SK-N-SH (cell line): ENCODE data around the gene CDH4. TPM values are rescaled to one million over a fixed set of nuclear protein-coding genes. Genes with fewer than 3 reads are reported as not detected.

Source experiments
- CTCF ChIA-PET: fragments of 300-600, 350-600 bp; formaldehyde crosslinking; extraction: SDS; loops from one replicate; lab custom pipeline; 2021; lab: Yijun Ruan, JAX
- POLR2A ChIA-PET: fragments of 350-600 bp; sonication (Branson Sonifier 250); formaldehyde crosslinking; extraction: SDS; loops from one replicate; lab custom pipeline; 2020; ENCODE audit warnings: antibody characterized with exemption, inconsistent platforms; lab: Yijun Ruan, JAX
- DNase-seq: peaks from one replicate; pipeline ENCODE4 v3.0.0; 2012
- H2AFZ ChIP-seq: fragments of 200-600 bp; sonication (generic); 2 replicates; pipeline ENCODE4 v1.8.1; 2016; ENCODE audit warnings: antibody characterized with exemption, mild to moderate bottlenecking, low read depth
- H3F3A ChIP-seq: fragments of 200-600 bp; sonication (generic); replicated peaks from 2 replicates; pipeline ENCODE3; 2016; ENCODE audit warnings: antibody characterized with exemption, mild to moderate bottlenecking; ENCODE audit not compliant: insufficient read depth
- H3K27ac ChIP-seq, 2 experiments: fragments of 200-500 bp in 1 of 2; fragments of 200-600 bp in 1 of 2; sonication (Bioruptor generic) in 1 of 2; sonication (generic), shearing (Covaris generic) in 1 of 2; 2 replicates each; pipeline versions ENCODE4 v1.5.1 to v1.6.1; 2014 to 2016; ENCODE audit warnings: low read depth in 2 of 2, inconsistent platforms in 1 of 2, low read length in 1 of 2, mild to moderate bottlenecking in 1 of 2, mixed read lengths in 1 of 2
- H3K27me3 ChIP-seq: fragments of 200-600 bp; sonication (generic), shearing (Covaris generic); 2 replicates; pipeline ENCODE4 v1.6.1; 2016; ENCODE audit warnings: mixed run types; ENCODE audit not compliant: insufficient read depth
- H3K36me3 ChIP-seq, 2 experiments: fragments of 200-500 bp in 1 of 2; fragments of 200-600 bp in 1 of 2; sonication (Bioruptor generic) in 1 of 2; sonication (generic) in 1 of 2; replicated peaks in 1 of 2; 2 replicates each; pipeline versions ENCODE3 to v1.5.1; 2014 to 2016; ENCODE audit warnings: low read length in 1 of 2, mild to moderate bottlenecking in 1 of 2; ENCODE audit not compliant: insufficient read depth in 2 of 2, control insufficient read depth in 1 of 2
- H3K4me1 ChIP-seq, 2 experiments: fragments of 200-500 bp in 1 of 2; fragments of 200-600 bp in 1 of 2; sonication (Bioruptor generic) in 1 of 2; sonication (generic), shearing (Covaris generic) in 1 of 2; 2 replicates each; pipeline versions ENCODE4 v1.5.1 to v1.6.1; 2014 to 2016; ENCODE audit warnings: low read depth in 1 of 2, low read length in 1 of 2, mixed run types in 1 of 2; ENCODE audit not compliant: insufficient read depth in 2 of 2, control insufficient read depth in 1 of 2
- H3K4me2 ChIP-seq: fragments of 200-600 bp; sonication (generic), shearing (Covaris generic); 2 replicates; pipeline ENCODE4 v1.6.1; 2017; ENCODE audit warnings: mixed run types
- H3K4me3 ChIP-seq, 2 experiments: fragments of 200-500 bp in 1 of 2; fragments of 200-600 bp in 1 of 2; sonication (Bioruptor generic) in 1 of 2; sonication (generic), shearing (Covaris generic) in 1 of 2; 2 replicates each; pipeline versions ENCODE4 v1.5.1 to v1.8.1; 2014 to 2016; ENCODE audit warnings: low read depth in 2 of 2, inconsistent platforms in 1 of 2, low read length in 1 of 2, mild to moderate bottlenecking in 1 of 2, mixed read lengths in 1 of 2, moderate library complexity in 1 of 2
- H3K79me2 ChIP-seq: fragments of 200-600 bp; sonication (generic); 2 replicates; pipeline ENCODE4 v1.8.1; 2017; ENCODE audit warnings: mild to moderate bottlenecking; ENCODE audit not compliant: insufficient read depth
- H3K9ac ChIP-seq: fragments of 200-600 bp; sonication (generic); 2 replicates; pipeline ENCODE4 v1.6.1; 2017; ENCODE audit warnings: mixed run types
- H3K9me2 ChIP-seq: fragments of 200-600 bp; sonication (generic); 2 replicates; pipeline ENCODE4 v1.6.1; 2017; ENCODE audit warnings: mixed run types
- H3K9me3 ChIP-seq: fragments of 200-600 bp; sonication (generic); 2 replicates; pipeline ENCODE4 v1.6.1; 2017; ENCODE audit warnings: mixed run types, mild to moderate bottlenecking, moderate library complexity
- H4K20me1 ChIP-seq: fragments of 200-600 bp; sonication (generic); 2 replicates; pipeline ENCODE4 v1.6.1; 2017; ENCODE audit warnings: mild to moderate bottlenecking, mixed run types; ENCODE audit not compliant: insufficient read depth
- EP300 ChIP-seq, 2 experiments: IDR thresholded peaks; 2 replicates each; pipeline versions ENCODE4 v1.4.0 to v1.6.1; 2012; ENCODE audit warnings: borderline replicate concordance in 1 of 2, low read depth in 1 of 2, low read length in 1 of 2
- EZH2phosphoT487 ChIP-seq: fragments of 200-600 bp; sonication (generic); IDR thresholded peaks from 2 replicates; pipeline ENCODE4 v1.6.1; 2017; ENCODE audit warnings: low read depth, mixed run types, mild to moderate bottlenecking, antibody characterized with exemption, moderate library complexity, borderline replicate concordance
- FOXM1 ChIP-seq: IDR thresholded peaks from 2 replicates; pipeline ENCODE4 v1.4.0; 2012; ENCODE audit warnings: low read depth, mild to moderate bottlenecking
- GABPA ChIP-seq: IDR thresholded peaks from 2 replicates; pipeline ENCODE4 v1.4.0; 2012; ENCODE audit warnings: low read depth, mild to moderate bottlenecking
- GATA2 ChIP-seq: sonication (generic); formaldehyde crosslinking; IDR thresholded peaks from 2 replicates; pipeline ENCODE4 v1.5.0; 2020; ENCODE audit warnings: mild to moderate bottlenecking, missing genetic modification reagents
- MEF2A ChIP-seq: IDR thresholded peaks from 2 replicates; pipeline ENCODE4 v1.4.0; 2012; ENCODE audit warnings: low read depth, borderline replicate concordance
- MXI1 ChIP-seq: IDR thresholded peaks from 2 replicates; pipeline ENCODE4 v1.6.1; 2012; ENCODE audit warnings: mild to moderate bottlenecking, low read depth, low read length, improper control_type of control experiment
- NRF1 ChIP-seq: IDR thresholded peaks from 2 replicates; pipeline ENCODE4 v1.6.1; 2012; ENCODE audit warnings: low read depth, mild to moderate bottlenecking, low read length
- RCOR1 ChIP-seq: fragments of 150-350 bp; IDR thresholded peaks from 2 replicates; pipeline ENCODE4 v1.6.1; 2017; ENCODE audit warnings: antibody characterized with exemption, low read length
- SIN3A ChIP-seq: IDR thresholded peaks from 2 replicates; pipeline ENCODE4 v1.6.1; 2012; ENCODE audit warnings: low read depth, mild to moderate bottlenecking, low read length, moderate library complexity, borderline replicate concordance
- SMC3 ChIP-seq: IDR thresholded peaks from 2 replicates; pipeline ENCODE4 v1.6.1; 2012; ENCODE audit warnings: low read depth, low read length, improper control_type of control experiment
- TAF1 ChIP-seq: IDR thresholded peaks from 2 replicates; pipeline ENCODE4 v1.6.1; 2012; ENCODE audit warnings: low read depth, mild to moderate bottlenecking, low read length, moderate library complexity, borderline replicate concordance
- TCF12 ChIP-seq: IDR thresholded peaks from 2 replicates; pipeline ENCODE4 v1.4.0; 2012
- TEAD4 ChIP-seq: IDR thresholded peaks from 2 replicates; pipeline ENCODE4 v1.4.0; 2012; ENCODE audit warnings: mild to moderate bottlenecking, borderline replicate concordance; ENCODE audit not compliant: insufficient read depth
- WGBS: methylation state at CpG from one replicate; pipeline ENCODE4 v1.1.6; 2017; ENCODE audit warnings: low lambda C conversion rate; 5-methylcytosine and 5-hydroxymethylcytosine counted together
- polyA plus RNA-seq, 3 experiments: library from polyadenylated mRNA; depleted of rRNA; stranded (reverse); fragments of >200 nt; gene quantifications; 2 replicates each; pipeline ENCODE4 v1.2.3, GENCODE V29; 2012
- TF ChIP-seq, protein P1 (sequence below): fragments of 150-350 bp; IDR thresholded peaks from 2 replicates; pipeline ENCODE4 v1.6.1; 2017; ENCODE audit warnings: antibody characterized with exemption, low read length, low read depth, borderline replicate concordance
- TF ChIP-seq, protein P2 (sequence below): fragments of 200-600 bp; sonication (generic); IDR thresholded peaks from 2 replicates; pipeline ENCODE4 v1.6.1; 2017; ENCODE audit warnings: antibody characterized with exemption, mild to moderate bottlenecking, moderate library complexity
- TF ChIP-seq, protein P3 (sequence below): IDR thresholded peaks from 2 replicates; pipeline ENCODE4; 2012
- TF ChIP-seq, protein P4 (sequence below): IDR thresholded peaks from 2 replicates; pipeline ENCODE4 v1.4.0; 2012; ENCODE audit warnings: low read depth, borderline replicate concordance
- TF ChIP-seq, protein P5 (sequence below): fragments of 150-350 bp; IDR thresholded peaks from 2 replicates; pipeline ENCODE4 v1.6.1; 2016; ENCODE audit warnings: mild to moderate bottlenecking, low read depth, low read length

CDH4 gene
- polyA plus RNA-seq, 1 of the 3 experiments (the other 2 are of a cell fraction), result not detected

DNA sequence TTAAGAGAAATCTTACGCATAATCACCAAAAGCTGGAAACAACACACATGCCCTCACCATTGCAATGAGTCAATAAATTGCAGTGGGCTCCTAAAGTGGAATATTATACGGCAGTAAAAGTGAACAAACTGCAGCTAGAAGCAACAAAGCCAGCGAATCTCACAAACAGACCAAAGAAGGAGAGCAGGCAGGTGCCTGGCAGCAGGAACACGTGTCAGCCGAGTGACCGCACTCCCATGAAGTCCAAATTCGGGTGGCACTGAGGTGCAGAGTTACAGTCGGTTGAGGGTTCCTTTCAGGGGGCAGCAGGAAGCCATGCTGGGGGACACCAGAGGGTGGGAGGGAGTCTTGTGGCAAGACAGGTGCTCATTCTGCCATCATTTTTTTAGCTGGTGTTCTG lies 500.5 kb downstream of the CDH4 start:
- Histone ChIP-seq H3K27me3 (no peaks in the 10 kb centered on the region), H3F3A (no peaks in the 10 kb centered on the region), H3K4me1 (no peaks in the 10 kb centered on the region), H3K36me3 (no peaks in the 10 kb centered on the region), H3K4me2 (no peak overlapping the region), H3K4me3 (no peak overlapping the region), H3K27ac (no peak overlapping the region), H3K9me3 (no peaks in the 10 kb centered on the region; the same call in 1 of the 2 replicates), H2AFZ (no peak overlapping the region), H3K79me2 (no peaks in the 10 kb centered on the region), H3K9ac (no peak overlapping the region), H4K20me1 (no peaks in the 10 kb centered on the region), H3K9me2 (no peaks in the 10 kb centered on the region)
- ChIA-PET CTCF (no interaction called here), POLR2A (no interaction called here)
- TF ChIP-seq GATA2 (CRISPR knock-in tag) (no peak), MXI1 (no peak), TAF1 (no peak), SMC3 (no peak), EP300 (IDR thresholded peaks at IDR 0.05; ENCODE audit: borderline replicate concordance in 1 of 2, low read depth in 1 of 2, low read length in 1 of 2) (no peak), FOXM1 (no peak), NRF1 (no peak), TEAD4 (no peak)
- TF ChIP-seq, protein P1, sequence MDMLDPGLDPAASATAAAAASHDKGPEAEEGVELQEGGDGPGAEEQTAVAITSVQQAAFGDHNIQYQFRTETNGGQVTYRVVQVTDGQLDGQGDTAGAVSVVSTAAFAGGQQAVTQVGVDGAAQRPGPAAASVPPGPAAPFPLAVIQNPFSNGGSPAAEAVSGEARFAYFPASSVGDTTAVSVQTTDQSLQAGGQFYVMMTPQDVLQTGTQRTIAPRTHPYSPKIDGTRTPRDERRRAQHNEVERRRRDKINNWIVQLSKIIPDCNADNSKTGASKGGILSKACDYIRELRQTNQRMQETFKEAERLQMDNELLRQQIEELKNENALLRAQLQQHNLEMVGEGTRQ, result no peak
- TF ChIP-seq, protein P2, sequence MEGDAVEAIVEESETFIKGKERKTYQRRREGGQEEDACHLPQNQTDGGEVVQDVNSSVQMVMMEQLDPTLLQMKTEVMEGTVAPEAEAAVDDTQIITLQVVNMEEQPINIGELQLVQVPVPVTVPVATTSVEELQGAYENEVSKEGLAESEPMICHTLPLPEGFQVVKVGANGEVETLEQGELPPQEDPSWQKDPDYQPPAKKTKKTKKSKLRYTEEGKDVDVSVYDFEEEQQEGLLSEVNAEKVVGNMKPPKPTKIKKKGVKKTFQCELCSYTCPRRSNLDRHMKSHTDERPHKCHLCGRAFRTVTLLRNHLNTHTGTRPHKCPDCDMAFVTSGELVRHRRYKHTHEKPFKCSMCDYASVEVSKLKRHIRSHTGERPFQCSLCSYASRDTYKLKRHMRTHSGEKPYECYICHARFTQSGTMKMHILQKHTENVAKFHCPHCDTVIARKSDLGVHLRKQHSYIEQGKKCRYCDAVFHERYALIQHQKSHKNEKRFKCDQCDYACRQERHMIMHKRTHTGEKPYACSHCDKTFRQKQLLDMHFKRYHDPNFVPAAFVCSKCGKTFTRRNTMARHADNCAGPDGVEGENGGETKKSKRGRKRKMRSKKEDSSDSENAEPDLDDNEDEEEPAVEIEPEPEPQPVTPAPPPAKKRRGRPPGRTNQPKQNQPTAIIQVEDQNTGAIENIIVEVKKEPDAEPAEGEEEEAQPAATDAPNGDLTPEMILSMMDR, result no peak
- TF ChIP-seq, protein P3, sequence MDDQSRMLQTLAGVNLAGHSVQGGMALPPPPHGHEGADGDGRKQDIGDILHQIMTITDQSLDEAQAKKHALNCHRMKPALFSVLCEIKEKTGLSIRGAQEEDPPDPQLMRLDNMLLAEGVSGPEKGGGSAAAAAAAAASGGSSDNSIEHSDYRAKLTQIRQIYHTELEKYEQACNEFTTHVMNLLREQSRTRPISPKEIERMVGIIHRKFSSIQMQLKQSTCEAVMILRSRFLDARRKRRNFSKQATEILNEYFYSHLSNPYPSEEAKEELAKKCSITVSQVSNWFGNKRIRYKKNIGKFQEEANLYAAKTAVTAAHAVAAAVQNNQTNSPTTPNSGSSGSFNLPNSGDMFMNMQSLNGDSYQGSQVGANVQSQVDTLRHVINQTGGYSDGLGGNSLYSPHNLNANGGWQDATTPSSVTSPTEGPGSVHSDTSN, result no peak
- TF ChIP-seq, protein P4, sequence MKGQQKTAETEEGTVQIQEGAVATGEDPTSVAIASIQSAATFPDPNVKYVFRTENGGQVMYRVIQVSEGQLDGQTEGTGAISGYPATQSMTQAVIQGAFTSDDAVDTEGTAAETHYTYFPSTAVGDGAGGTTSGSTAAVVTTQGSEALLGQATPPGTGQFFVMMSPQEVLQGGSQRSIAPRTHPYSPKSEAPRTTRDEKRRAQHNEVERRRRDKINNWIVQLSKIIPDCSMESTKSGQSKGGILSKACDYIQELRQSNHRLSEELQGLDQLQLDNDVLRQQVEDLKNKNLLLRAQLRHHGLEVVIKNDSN, result no peak
- WGBS, result 52% methylated on average over 6 of the region's 8 CpGs
- DNase-seq, result no peak

DNA sequence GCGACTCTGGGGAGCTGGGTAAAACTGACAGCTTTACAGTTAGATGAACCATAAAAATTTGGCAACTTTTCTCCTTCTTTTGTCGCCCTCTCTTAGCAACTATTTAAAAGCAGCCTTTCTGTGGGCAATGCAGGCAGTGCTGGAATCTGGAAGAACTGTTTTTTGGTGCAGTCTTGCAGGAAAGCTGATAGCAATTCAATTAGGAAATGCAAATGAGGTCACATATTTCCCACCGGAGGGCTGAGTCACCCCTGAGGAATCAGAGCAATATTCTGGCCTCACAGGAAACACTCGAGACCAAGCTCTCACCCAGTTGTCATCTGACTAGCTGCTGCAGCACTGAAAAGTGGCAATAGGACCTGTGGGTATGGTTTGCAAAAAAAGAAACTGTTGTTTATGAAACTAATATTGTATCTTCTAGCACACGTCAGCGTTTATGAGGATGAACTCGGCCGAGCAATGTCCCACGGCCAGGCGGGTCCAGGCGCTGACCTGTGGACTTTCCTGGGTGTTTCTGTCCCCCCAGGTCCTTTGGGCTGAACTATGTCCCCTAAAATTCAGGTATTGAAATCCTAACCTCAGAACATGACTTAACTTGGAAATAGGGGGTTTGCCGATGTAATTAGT lies 501.4 kb downstream of the CDH4 start:
- Histone ChIP-seq H3K79me2 (no peaks in the 10 kb centered on the region), H3K27me3 (no peaks in the 10 kb centered on the region), H3K4me3 (no peak overlapping the region), H4K20me1 (no peaks in the 10 kb centered on the region), H3K4me1 (no peaks in the 10 kb centered on the region), H3K36me3 (no peaks in the 10 kb centered on the region), H3K9me2 (no peaks in the 10 kb centered on the region), H2AFZ (no peak overlapping the region), H3K9ac (no peak overlapping the region), H3K9me3 (no peaks in the 10 kb centered on the region), H3F3A (no peaks in the 10 kb centered on the region), H3K4me2 (no peak overlapping the region), H3K27ac (no peak overlapping the region)
- ChIA-PET CTCF (no interaction called here), POLR2A (no interaction called here)
- DNase-seq, result no peak
- 58% methylated on average over 12 of the region's 12 CpGs for WGBS
- TF ChIP-seq EZH2phosphoT487 (no peak), RCOR1 (no peak), TCF12 (no peak), SIN3A (no peak), TAF1 (no peak), FOXM1 (no peak), MEF2A (no peak), GABPA (no peak), GATA2 (CRISPR knock-in tag) (no peak)
- TF ChIP-seq, protein P2, result no peak
- TF ChIP-seq, protein P5, sequence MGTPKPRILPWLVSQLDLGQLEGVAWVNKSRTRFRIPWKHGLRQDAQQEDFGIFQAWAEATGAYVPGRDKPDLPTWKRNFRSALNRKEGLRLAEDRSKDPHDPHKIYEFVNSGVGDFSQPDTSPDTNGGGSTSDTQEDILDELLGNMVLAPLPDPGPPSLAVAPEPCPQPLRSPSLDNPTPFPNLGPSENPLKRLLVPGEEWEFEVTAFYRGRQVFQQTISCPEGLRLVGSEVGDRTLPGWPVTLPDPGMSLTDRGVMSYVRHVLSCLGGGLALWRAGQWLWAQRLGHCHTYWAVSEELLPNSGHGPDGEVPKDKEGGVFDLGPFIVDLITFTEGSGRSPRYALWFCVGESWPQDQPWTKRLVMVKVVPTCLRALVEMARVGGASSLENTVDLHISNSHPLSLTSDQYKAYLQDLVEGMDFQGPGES, result no peak
